OCI-LY1 (cell line): ENCODE data around the gene MYO5C.
A peak's percentile ranks its signal among the peaks of the same experiment; 100 is the strongest.

Experiments used
- CTCF ChIP-seq: fragments of 200-600 bp; sonication (generic), shearing (Covaris generic); IDR thresholded peaks from 2 replicates; pipeline ENCODE4 v1.5.1; 2017; ENCODE audit warnings: mild to moderate bottlenecking, antibody characterized with exemption, low read length, moderate library complexity, mixed read lengths
- EZH2 ChIP-seq: fragments of 200-600 bp; sonication (generic), shearing (Covaris generic); IDR thresholded peaks from 2 replicates; pipeline ENCODE4 v1.8.0; 2017; ENCODE audit warnings: borderline replicate concordance, mixed run types, mild to moderate bottlenecking, antibody characterized with exemption, low read length, moderate library complexity, mixed read lengths

- TF ChIP-seq CTCF = peak; percentile 64
- TF ChIP-seq EZH2 = no peak
Measured at GRCh38 chr15:52254391-52254790, 41.2 kb downstream of the MYO5C start.
